ENCODE results near the gene TSPYL4. TPM values are rescaled to one million over a fixed set of nuclear protein-coding genes. Genes with fewer than 3 reads are reported as not detected.

TSPYL4 gene
- total and polyA plus RNA-seq, 2 of the 8 experiments (the other 6 are each of a cell fraction or from before 2014, with no cell fraction given) = 20.5 to 22.6 TPM

GRCh38 chr6:116251568-116252384 is 2.1 kb downstream of the TSPYL4 start:
- H3K79me2 ChIP-seq (ENCODE audit: control insufficient read depth in 1 of 2, insufficient read depth in 2 of 2, low read length in 2 of 2) = peaks cover 0 to 48% of the 10 kb centered on the region in 2 experiments; a peak in 2 of 4 replicates
- peak overlapping the region; percentile 26 for H4K91ac ChIP-seq (replicated peaks; ENCODE audit: insufficient read length, low read length)
- H3K36me3 ChIP-seq (ENCODE audit: control insufficient read depth in 2 of 4, insufficient read depth in 4 of 4, low read length in 3 of 4) = peaks cover 0 to 3% (median 0%) of the 10 kb centered on the region in 4 experiments; a peak in 1 of 8 replicates
- H2BK15ac ChIP-seq (ENCODE audit: low read length) = no peak overlapping the region
- DNase-seq (ENCODE audit: low read depth in 1 of 2, low spot score in 2 of 2) (peak in 1 of 2 experiments; percentile 29), FAIRE-seq (no peak)
- H2BK5ac ChIP-seq (ENCODE audit: low read depth, low read length) = peak overlapping the region; percentile 5; the same call in 1 of the 2 replicates
- no peak overlapping the region for H3K14ac ChIP-seq (ENCODE audit: insufficient read length)
- H3K18ac ChIP-seq (ENCODE audit: extremely low read depth, low read length) = no peak overlapping the region
- H3K4me3 ChIP-seq (ENCODE audit: extremely low read depth in 1 of 4, insufficient read depth in 2 of 4, low read depth in 3 of 4, low read length in 4 of 4) = peak overlapping the region in 3 of 4 experiments; percentile 4 to 55 (median 14); a peak in 3 of 8 replicates
- peaks cover 7 to 21% (median 18%) of the 10 kb centered on the region in 4 experiments for H3K4me1 ChIP-seq (replicated peaks in 1 of 4; ENCODE audit: control insufficient read depth in 3 of 4, insufficient read depth in 4 of 4, low read length in 3 of 4)
- H2AK5ac ChIP-seq (ENCODE audit: low read depth, low read length) = no peak overlapping the region
- H3K23me2 ChIP-seq (ENCODE audit: low read depth, low read length) = peaks cover 9% of the 10 kb centered on the region; the same call in 1 of the 2 replicates
- 60% methylated on average over 6 of the region's 6 CpGs; no CpG with 5 or more reads in 1 of the 2 experiments for WGBS, 2 experiments (ENCODE audit: extremely low coverage in 1 of 2, insufficient coverage in 1 of 2, insufficient read length in 1 of 2, insufficient replicate concordance in 2 of 2, low coverage in 1 of 2, low lambda C conversion rate in 2 of 2, missing lambda C conversion rate in 1 of 2)
- ChIA-PET POLR2A (ENCODE audit: partially characterized antibody) (interaction anchor here (1.1 to 5.7 kb wide), 8 partner anchors 9 to 119 kb away, joined by 3 to 47 read pairs (median 7); partner anchors contain the start of genes DSE and TSPYL1), CTCF (ENCODE audit: partially characterized antibody) (interaction anchor here (0.6 to 2.1 kb wide), 10 partner anchors 10 to 283 kb away, joined by 3 to 12 read pairs (median 4); no protein-coding TSS in a partner anchor)
- peak overlapping the region in 1 of 4 experiments; percentile 28; a peak in 1 of 7 replicates for H3K9ac ChIP-seq (replicated peaks in 1 of 4; ENCODE audit: extremely low read depth in 1 of 4, low read depth in 3 of 4, low read length in 3 of 4)
- peak overlapping the region; percentile 45; the same call in 1 of the 2 replicates for H2BK12ac ChIP-seq (ENCODE audit: low read depth, low read length)
- no peak overlapping the region for H3K23ac ChIP-seq (ENCODE audit: insufficient read length)
- H2BK20ac ChIP-seq (ENCODE audit: low read length) = no peak overlapping the region
- H3K79me1 ChIP-seq (ENCODE audit: low read depth, low read length) = peaks cover 14% of the 10 kb centered on the region; the same call in 1 of the 2 replicates
- H2AFZ ChIP-seq (ENCODE audit: low read length) = no peak overlapping the region
- no peak overlapping the region for H3K4ac ChIP-seq (replicated peaks; ENCODE audit: insufficient read length, low read depth, low read length)
- H4K8ac ChIP-seq (ENCODE audit: extremely low read depth, insufficient read depth, low read length) = no peak overlapping the region
- H4K20me1 ChIP-seq (replicated peaks in 1 of 2; ENCODE audit: control insufficient read depth in 1 of 2, insufficient read depth in 2 of 2, low read length in 2 of 2) = no peaks in the 10 kb centered on the region
- H2BK120ac ChIP-seq (replicated peaks; ENCODE audit: low read depth, low read length) = no peak overlapping the region
- H3K9me3 ChIP-seq (ENCODE audit: insufficient read depth in 2 of 2, low read depth in 1 of 2, low read length in 1 of 2) = no peaks in the 10 kb centered on the region
- H3K56ac ChIP-seq (replicated peaks; ENCODE audit: insufficient read length, low read depth, low read length) = no peak overlapping the region
- no peaks in the 10 kb centered on the region for H3K27me3 ChIP-seq (replicated peaks in 1 of 4; ENCODE audit: control insufficient read depth in 3 of 4, extremely low read depth in 1 of 4, insufficient read depth in 3 of 4, low read length in 3 of 4)
- H3K27ac ChIP-seq (ENCODE audit: low read depth, low read length) = no peak overlapping the region
- H4K5ac ChIP-seq (ENCODE audit: insufficient read length, low read depth, low read length) = no peak overlapping the region
- H3K4me2 ChIP-seq (ENCODE audit: insufficient read depth in 1 of 2, low read depth in 2 of 2, low read length in 2 of 2) = peak overlapping the region; percentile 81 to 91
- TF ChIP-seq TEAD4 (IDR thresholded peaks at IDR 0.05; ENCODE audit: low read depth, low read length) (peak; percentile 72), ASH2L (IDR thresholded peaks at IDR 0.05; ENCODE audit: low read length) (no peak), BACH1 (IDR thresholded peaks at IDR 0.05; ENCODE audit: low read length) (no peak), RNF2 (IDR thresholded peaks at IDR 0.05; ENCODE audit: borderline replicate concordance, low read depth, low read length, missing control alignments, poor library complexity, severe bottlenecking) (no peak), YY1 (IDR thresholded peaks at IDR 0.05; ENCODE audit: low read depth, low read length) (no peak), POLR2AphosphoS5 (IDR thresholded peaks at IDR 0.05; ENCODE audit: low read depth, low read length) (peak; percentile 45; the same call in 1 of the 2 replicates), ATF2 (IDR thresholded peaks at IDR 0.05; ENCODE audit: low read length) (no peak), CBX8 (IDR thresholded peaks at IDR 0.05; ENCODE audit: borderline replicate concordance, low read depth, low read length) (no peak), POLR2A (IDR thresholded peaks at IDR 0.05; ENCODE audit: control extremely low read depth in 1 of 2, low read depth in 2 of 2, low read length in 2 of 2) (peak in 1 of 2 experiments; percentile 57; a peak in 1 of 3 replicates), EGR1 (IDR thresholded peaks at IDR 0.05; ENCODE audit: borderline replicate concordance, low read depth, low read length) (no peak)
